ENCODE measurements around the gene CFAP97.
"Not testable (repeated sequence)": the region's sequence is repeated elsewhere in the genome, so short reads cannot be mapped to it uniquely, and the experiment has no call there.

CFAP97 gene

GRCh38 chr4:185203486-185204237 lies at the start of gene CFAP97:
TSS of gene CFAP97 (minus strand) at chr4:185204000. CDS start at chr4:185191196, 12,804 bp downstream.
- peak; percentile 92 for DNase-seq (ENCODE audit: low spot score)

- DNase-seq (ENCODE audit: low spot score): no peak
These were observed 45.3 kb upstream of the CFAP97 start for GRCh38 chr4:185249105-185249504.

GRCh38 chr4:185248393-185249039 lies 44.7 kb upstream of the CFAP97 start:
- DNase-seq (ENCODE audit: low spot score): no peak

- no peak for DNase-seq (ENCODE audit: low spot score)
These were observed 43.4 kb upstream of the CFAP97 start for GRCh38 chr4:185247151-185247550.

- no peak for DNase-seq (ENCODE audit: low spot score)
These were observed 42.7 kb upstream of the CFAP97 start for GRCh38 chr4:185246453-185246852.

GRCh38 chr4:185244763-185245162 lies 41.0 kb upstream of the CFAP97 start:
- peak; percentile 12 for DNase-seq (ENCODE audit: low spot score)

GRCh38 chr4:185243879-185244278 lies 40.1 kb upstream of the CFAP97 start:
- no peak for DNase-seq (ENCODE audit: low spot score)

- DNase-seq (ENCODE audit: low spot score): no peak
These were observed 39.1 kb upstream of the CFAP97 start for GRCh38 chr4:185242749-185243533.

GRCh38 chr4:185240486-185240885 lies 36.7 kb upstream of the CFAP97 start:
- DNase-seq (ENCODE audit: low spot score): not testable (repeated sequence)

- no peak for DNase-seq (ENCODE audit: low spot score)
These were observed 35.0 kb upstream of the CFAP97 start for GRCh38 chr4:185238750-185239149.

GRCh38 chr4:185238215-185238681 lies 34.4 kb upstream of the CFAP97 start:
- peak; percentile 85 for DNase-seq (ENCODE audit: low spot score)

GRCh38 chr4:185237175-185237574 lies 33.4 kb upstream of the CFAP97 start:
- DNase-seq (ENCODE audit: low spot score): no peak

- DNase-seq (ENCODE audit: low spot score): no peak
These were observed 32.2 kb upstream of the CFAP97 start for GRCh38 chr4:185235843-185236503.

- DNase-seq (ENCODE audit: low spot score): no peak
These were observed 31.5 kb upstream of the CFAP97 start for GRCh38 chr4:185235119-185235842.

GRCh38 chr4:185232370-185232769 lies 28.6 kb upstream of the CFAP97 start:
- DNase-seq (ENCODE audit: low spot score): no peak

- DNase-seq (ENCODE audit: low spot score): no peak
These were observed 25.4 kb upstream of the CFAP97 start for GRCh38 chr4:185229021-185229818.

- no peak for DNase-seq (ENCODE audit: low spot score)
These were observed 24.0 kb upstream of the CFAP97 start for GRCh38 chr4:185227713-185228278.

- DNase-seq (ENCODE audit: low spot score): no peak
These were observed 23.3 kb upstream of the CFAP97 start for GRCh38 chr4:185227131-185227551.

- DNase-seq (ENCODE audit: low spot score): no peak
These were observed 22.1 kb upstream of the CFAP97 start for GRCh38 chr4:185225940-185226339.

GRCh38 chr4:185224597-185224996 lies 20.8 kb upstream of the CFAP97 start:
- no peak for DNase-seq (ENCODE audit: low spot score)

Data from AG08395 (cell line).